Effector memory CD8-positive, alpha-beta T cell (primary cell): ENCODE data around the gene PRUNE2.

Experiments
- ATAC-seq: fragments of 150-1000 bp; cut with Tn5 transposase; replicated peaks from 2 replicates; pipeline ENCODE4 v1.10.0; 2021; ENCODE audit warnings: mild to moderate bottlenecking, moderate library complexity
- DNase-seq, 3 experiments: peaks; one replicate each; pipeline ENCODE4 v3.0.0; 2021
- H3K27ac Mint-ChIP-seq, 2 donors: one replicate each; pipeline ENCODE4 v1.8.0; 2022; ENCODE audit warnings: mild to moderate bottlenecking in 2 of 2, mixed read lengths in 2 of 2, moderate library complexity in 2 of 2
- H3K27me3 Mint-ChIP-seq, 2 donors: one replicate each; pipeline ENCODE4 v1.8.0; 2022; ENCODE audit warnings: mixed read lengths in 2 of 2
- H3K36me3 Mint-ChIP-seq: one replicate; pipeline ENCODE4 v1.8.0; 2022; ENCODE audit warnings: mild to moderate bottlenecking, moderate library complexity, mixed read lengths; ENCODE audit not compliant: insufficient read depth
- H3K4me1 Mint-ChIP-seq, 2 donors: one replicate each; pipeline ENCODE4 v1.8.0; 2022; ENCODE audit warnings: low read depth in 2 of 2, mixed read lengths in 2 of 2
- H3K4me3 Mint-ChIP-seq, 2 donors: one replicate each; pipeline ENCODE4 v1.8.0; 2022; ENCODE audit warnings: mild to moderate bottlenecking in 2 of 2, mixed read lengths in 2 of 2, moderate library complexity in 2 of 2
- H3K9me3 Mint-ChIP-seq, 2 donors: one replicate each; pipeline ENCODE4 v1.8.0; 2022; ENCODE audit warnings: mixed read lengths in 2 of 2

PRUNE2 gene

GRCh38 chr9:76699971-76700370 is 205.9 kb downstream of the PRUNE2 start:
- no peaks in the 10 kb centered on the region for H3K36me3 Mint-ChIP-seq
- H3K9me3 Mint-ChIP-seq, result no peaks in the 10 kb centered on the region
- ATAC-seq (no peak), DNase-seq (no peak)
- H3K27me3 Mint-ChIP-seq, result peaks cover 50 to 55% of the 10 kb centered on the region in 2 donors
- peak overlapping the region in 1 of 2 donors; percentile 22 for H3K27ac Mint-ChIP-seq
- H3K4me3 Mint-ChIP-seq, result no peak overlapping the region
- H3K4me1 Mint-ChIP-seq, result peaks cover 6% of the 10 kb centered on the region in 2 donors

- no peak overlapping the region for H3K4me3 Mint-ChIP-seq
- H3K4me1 Mint-ChIP-seq, result no peaks in the 10 kb centered on the region
- H3K27ac Mint-ChIP-seq, result no peak overlapping the region
- ATAC-seq, result no peak
- DNase-seq, result no peak
- H3K27me3 Mint-ChIP-seq, result peaks cover 38 to 42% of the 10 kb centered on the region in 2 donors
- no peaks in the 10 kb centered on the region for H3K9me3 Mint-ChIP-seq
- no peaks in the 10 kb centered on the region for H3K36me3 Mint-ChIP-seq
Measured at GRCh38 chr9:76697554-76697953, 208.4 kb downstream of the PRUNE2 start.

GRCh38 chr9:76697081-76697480 is 208.8 kb downstream of the PRUNE2 start:
- ATAC-seq, result no peak
- Mint-ChIP-seq H3K36me3 (no peaks in the 10 kb centered on the region), H3K4me3 (no peak overlapping the region), H3K4me1 (peaks cover 1 to 2% of the 10 kb centered on the region in 2 donors), H3K27ac (no peak overlapping the region), H3K27me3 (peaks cover 39 to 42% of the 10 kb centered on the region in 2 donors), H3K9me3 (no peaks in the 10 kb centered on the region)
- DNase-seq, result no peak

- Mint-ChIP-seq H3K4me1 (peaks cover 6 to 8% of the 10 kb centered on the region in 2 donors), H3K36me3 (no peaks in the 10 kb centered on the region), H3K27me3 (peaks cover 52 to 55% of the 10 kb centered on the region in 2 donors), H3K9me3 (no peaks in the 10 kb centered on the region), H3K4me3 (no peak overlapping the region), H3K27ac (no peak overlapping the region)
- DNase-seq, result no peak
- ATAC-seq, result no peak
Measured at GRCh38 chr9:76693912-76694311, 212.0 kb downstream of the PRUNE2 start.

- Mint-ChIP-seq H3K9me3 (no peaks in the 10 kb centered on the region), H3K27me3 (peaks cover 43 to 62% of the 10 kb centered on the region in 2 donors), H3K36me3 (no peaks in the 10 kb centered on the region), H3K27ac (no peak overlapping the region), H3K4me3 (peak overlapping the region; percentile 61 to 68), H3K4me1 (peaks cover 9 to 13% of the 10 kb centered on the region in 2 donors)
- no peak for ATAC-seq
- no peak for DNase-seq
Measured at GRCh38 chr9:76692458-76693129, 213.3 kb downstream of the PRUNE2 start.

GRCh38 chr9:76691517-76692313 is 214.2 kb downstream of the PRUNE2 start:
- no peaks in the 10 kb centered on the region for H3K36me3 Mint-ChIP-seq

GRCh38 chr9:76690973-76691370 is 214.9 kb downstream of the PRUNE2 start:
- Mint-ChIP-seq H3K36me3 (no peaks in the 10 kb centered on the region), H3K27ac (no peak overlapping the region)

More at GRCh38 chr9:76691517-76692313, 214.2 kb downstream of the PRUNE2 start:
- Mint-ChIP-seq H3K4me1 (peaks cover 9 to 13% of the 10 kb centered on the region in 2 donors), H3K27me3 (peaks cover 36 to 54% of the 10 kb centered on the region in 2 donors), H3K4me3 (peak overlapping the region; percentile 61 to 68), H3K9me3 (no peaks in the 10 kb centered on the region), H3K27ac (no peak overlapping the region)
- ATAC-seq (no peak), DNase-seq (no peak)

GRCh38 chr9:76690246-76690972 is 215.5 kb downstream of the PRUNE2 start:
- no peak overlapping the region for H3K27ac Mint-ChIP-seq
- no peak overlapping the region for H3K4me3 Mint-ChIP-seq
- H3K27me3 Mint-ChIP-seq, result peaks cover 23 to 42% of the 10 kb centered on the region in 2 donors
- ATAC-seq (no peak), DNase-seq (no peak)
- H3K4me1 Mint-ChIP-seq, result peaks cover 9 to 13% of the 10 kb centered on the region in 2 donors
- no peaks in the 10 kb centered on the region for H3K9me3 Mint-ChIP-seq
- no peaks in the 10 kb centered on the region for H3K36me3 Mint-ChIP-seq

More at GRCh38 chr9:76690973-76691370, 214.9 kb downstream of the PRUNE2 start:
- H3K4me1 Mint-ChIP-seq, result peaks cover 9 to 13% of the 10 kb centered on the region in 2 donors
- peaks cover 29 to 48% of the 10 kb centered on the region in 2 donors for H3K27me3 Mint-ChIP-seq
- no peak overlapping the region for H3K4me3 Mint-ChIP-seq
- DNase-seq, result no peak
- ATAC-seq, result no peak
- H3K9me3 Mint-ChIP-seq, result no peaks in the 10 kb centered on the region

- no peaks in the 10 kb centered on the region for H3K9me3 Mint-ChIP-seq
- H3K36me3 Mint-ChIP-seq, result no peaks in the 10 kb centered on the region
- H3K27me3 Mint-ChIP-seq, result peaks cover 19 to 34% of the 10 kb centered on the region in 2 donors
- no peak overlapping the region for H3K4me3 Mint-ChIP-seq
- no peak for ATAC-seq
- peaks cover 9 to 13% of the 10 kb centered on the region in 2 donors for H3K4me1 Mint-ChIP-seq
- peak overlapping the region in 1 of 2 donors; percentile 9 for H3K27ac Mint-ChIP-seq
- DNase-seq, result no peak
Measured at GRCh38 chr9:76688471-76689238, 217.3 kb downstream of the PRUNE2 start.

GRCh38 chr9:76687861-76688391 is 218.0 kb downstream of the PRUNE2 start:
- H3K27me3 Mint-ChIP-seq, result peaks cover 19 to 31% of the 10 kb centered on the region in 2 donors
- H3K36me3 Mint-ChIP-seq, result no peaks in the 10 kb centered on the region
- no peak overlapping the region for H3K4me3 Mint-ChIP-seq
- peak overlapping the region in 1 of 2 donors; percentile 9 for H3K27ac Mint-ChIP-seq
- ATAC-seq (peak; percentile 57), DNase-seq (no peak)
- no peaks in the 10 kb centered on the region for H3K9me3 Mint-ChIP-seq
- peaks cover 9 to 13% of the 10 kb centered on the region in 2 donors for H3K4me1 Mint-ChIP-seq

GRCh38 chr9:76686756-76687155 is 219.2 kb downstream of the PRUNE2 start:
- Mint-ChIP-seq H3K36me3 (no peaks in the 10 kb centered on the region), H3K9me3 (no peaks in the 10 kb centered on the region), H3K4me1 (peaks cover 4 to 8% of the 10 kb centered on the region in 2 donors), H3K27ac (no peak overlapping the region), H3K27me3 (peaks cover 10 to 20% of the 10 kb centered on the region in 2 donors), H3K4me3 (no peak overlapping the region)
- no peak for ATAC-seq
- no peak for DNase-seq

GRCh38 chr9:76684213-76684612 is 221.7 kb downstream of the PRUNE2 start:
- Mint-ChIP-seq H3K9me3 (no peaks in the 10 kb centered on the region), H3K27me3 (peaks cover 5 to 7% of the 10 kb centered on the region in 2 donors), H3K36me3 (no peaks in the 10 kb centered on the region), H3K4me1 (peaks cover 2 to 5% of the 10 kb centered on the region in 2 donors), H3K4me3 (no peak overlapping the region), H3K27ac (no peak overlapping the region)
- no peak for DNase-seq
- no peak for ATAC-seq
